DMS153 (cell line): ENCODE measurements around the gene ARFGEF3.
A peak's percentile ranks its signal among the peaks of the same experiment; 100 is the strongest.
"Not testable (repeated sequence)": the region's sequence is repeated elsewhere in the genome, so short reads cannot be mapped to it uniquely, and the experiment has no call there.

ENCODE experiments used
- DNase-seq: peaks from one replicate; lab custom pipeline; 2025; lab: John Stamatoyannopoulos, UW

ARFGEF3 gene

DNA sequence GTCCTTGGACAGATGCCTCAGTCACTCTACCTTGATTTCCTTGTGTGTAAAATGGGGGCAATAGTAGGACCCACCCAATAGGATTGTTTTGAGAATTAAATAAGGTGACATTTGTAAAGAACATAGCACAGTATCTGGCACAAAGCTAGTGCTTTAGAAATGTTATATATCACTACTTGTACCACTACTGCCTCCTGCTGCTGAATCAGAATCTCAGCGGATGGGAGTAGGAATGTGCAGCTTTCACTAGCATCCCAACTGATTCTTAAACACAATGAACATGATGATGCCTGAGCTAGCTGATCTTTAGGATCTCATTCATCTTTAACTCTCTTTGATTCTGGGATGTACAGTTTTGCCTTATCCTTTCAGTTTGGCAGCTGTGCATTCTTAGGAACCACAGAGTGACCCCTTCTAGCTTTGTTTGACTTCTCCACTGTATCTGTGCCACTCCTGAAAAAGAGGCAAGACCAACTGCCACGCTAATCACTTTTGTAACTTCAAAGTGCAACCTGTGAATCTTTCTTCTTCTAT lies 49.4 kb downstream of the ARFGEF3 start:
- no peak for DNase-seq

DNA sequence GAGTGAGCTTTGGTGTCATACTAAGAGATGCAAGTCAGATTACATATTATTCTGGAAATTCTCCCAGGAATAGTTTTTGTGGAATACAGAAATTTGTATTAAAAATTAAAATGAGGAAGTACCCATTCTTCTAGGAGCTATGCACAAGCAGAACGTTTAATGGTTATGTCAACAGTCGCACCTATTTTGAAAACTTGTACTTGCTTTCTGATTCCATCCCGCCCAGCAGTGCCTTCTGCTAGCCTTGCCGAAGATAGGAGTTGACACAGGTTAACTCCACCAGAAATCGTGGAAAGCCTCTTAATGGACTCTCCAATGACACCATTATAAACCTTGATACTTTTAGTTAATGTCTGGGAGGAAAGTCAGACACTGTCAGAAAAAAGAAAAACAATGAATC lies 49.9 kb downstream of the ARFGEF3 start:
- DNase-seq, result no peak

GRCh38 chr6:138212530-138212929 lies 50.8 kb downstream of the ARFGEF3 start:
- not testable (repeated sequence) for DNase-seq

DNA sequence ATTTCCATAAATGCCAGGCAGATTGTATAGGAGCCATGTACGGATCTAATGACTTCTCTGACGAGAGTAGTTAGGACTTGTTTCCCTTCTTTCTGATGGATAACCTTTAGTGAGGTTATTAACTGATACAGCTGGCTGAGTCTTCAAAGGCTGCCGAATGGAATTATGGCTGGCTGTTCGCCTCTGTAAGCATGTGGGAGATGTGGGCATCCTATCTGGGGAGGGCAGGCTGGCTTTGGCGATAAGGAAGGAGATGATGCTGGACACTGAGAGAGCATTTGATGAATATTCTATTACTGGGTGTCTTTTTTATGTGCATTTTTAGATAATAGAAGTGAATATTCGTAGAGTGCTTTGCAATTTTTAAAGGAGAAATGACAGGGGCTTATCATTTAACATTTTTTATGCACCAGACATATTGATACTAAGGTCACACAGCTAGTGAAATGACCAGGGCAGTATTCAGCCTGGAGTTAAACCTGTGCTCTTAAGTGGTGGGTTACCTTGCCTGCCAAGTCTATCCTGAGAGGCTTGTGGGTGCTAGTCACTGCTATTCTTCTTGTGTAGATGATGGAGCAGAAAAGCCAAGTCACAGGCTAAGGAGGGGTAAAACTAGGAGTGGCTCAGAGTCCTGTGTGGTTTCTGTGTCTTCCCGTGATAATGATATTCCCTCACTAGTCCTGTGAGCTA lies 53.5 kb downstream of the ARFGEF3 start:
- no peak for DNase-seq

DNA sequence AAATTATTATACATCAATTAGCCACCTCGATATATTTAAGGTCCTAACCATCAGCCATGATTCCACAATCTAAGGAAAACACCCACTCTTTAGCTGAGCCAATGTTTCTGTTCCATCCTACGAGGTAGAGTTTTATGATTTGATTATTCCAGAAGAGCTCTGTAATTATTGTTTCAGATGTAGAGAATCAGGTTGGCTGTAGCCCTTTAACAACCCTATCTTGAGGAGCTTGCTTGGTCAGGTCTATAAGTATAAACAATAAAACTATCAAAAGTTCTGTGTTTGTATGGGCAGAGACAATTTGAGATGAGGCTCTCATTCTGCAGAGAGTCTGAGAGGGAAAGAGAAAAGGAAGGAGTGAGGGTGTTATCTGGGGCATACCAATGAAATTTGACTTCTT lies 56.7 kb downstream of the ARFGEF3 start, which contains the start of gene PBOV1:
PBOV1 (minus strand) TSS at position 43 of the 400 bp plus-strand sequence. CDS start 96 bp downstream, outside the sequence.
- no peak for DNase-seq

DNA sequence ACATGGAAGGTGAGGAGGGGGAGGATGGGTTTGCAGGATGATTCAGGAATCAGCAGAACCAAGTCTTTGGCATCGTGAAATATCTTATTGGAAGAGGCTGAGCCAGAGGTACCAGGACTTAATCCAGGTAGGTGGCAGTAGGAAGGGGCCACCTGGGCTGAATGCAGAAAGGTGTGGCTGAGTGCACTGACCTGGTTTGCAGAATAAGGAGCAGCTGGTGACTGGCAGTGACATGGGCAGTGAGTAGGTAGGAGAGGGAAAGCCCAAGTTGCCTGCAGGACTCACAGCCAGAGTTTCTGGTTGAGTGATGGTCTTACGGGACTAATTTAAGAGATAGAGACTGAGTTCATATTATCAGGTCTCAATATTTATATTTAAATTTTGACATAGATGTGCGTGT lies 57.7 kb downstream of the ARFGEF3 start:
- DNase-seq, result no peak

- DNase-seq, result no peak
Observed at GRCh38 chr6:138219901-138220300, 58.2 kb downstream of the ARFGEF3 start.

- DNase-seq, result peak; percentile 35
Observed at GRCh38 chr6:138222901-138223546, 61.3 kb downstream of the ARFGEF3 start.

DNA sequence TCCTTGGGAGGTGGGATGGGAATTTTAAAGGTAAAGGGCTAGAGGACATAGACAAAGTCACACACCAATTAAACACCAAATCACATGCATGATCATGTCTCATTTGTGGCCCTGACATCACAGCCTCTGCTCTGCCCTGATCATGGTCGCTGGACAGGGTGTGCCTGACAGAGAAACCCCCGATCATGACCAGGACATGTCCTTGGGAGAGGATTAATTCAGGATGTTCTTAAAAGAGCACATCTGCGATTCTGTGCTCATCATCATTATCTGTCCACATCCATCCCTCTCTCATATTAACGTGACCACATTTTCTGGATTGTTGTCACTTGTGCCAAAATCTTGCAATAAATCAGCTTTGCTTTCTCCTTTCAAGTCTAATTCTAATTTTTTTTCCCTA lies 64.2 kb downstream of the ARFGEF3 start:
- DNase-seq, result no peak

- no peak for DNase-seq
Observed at GRCh38 chr6:138226700-138227315, 65.1 kb downstream of the ARFGEF3 start.

DNA sequence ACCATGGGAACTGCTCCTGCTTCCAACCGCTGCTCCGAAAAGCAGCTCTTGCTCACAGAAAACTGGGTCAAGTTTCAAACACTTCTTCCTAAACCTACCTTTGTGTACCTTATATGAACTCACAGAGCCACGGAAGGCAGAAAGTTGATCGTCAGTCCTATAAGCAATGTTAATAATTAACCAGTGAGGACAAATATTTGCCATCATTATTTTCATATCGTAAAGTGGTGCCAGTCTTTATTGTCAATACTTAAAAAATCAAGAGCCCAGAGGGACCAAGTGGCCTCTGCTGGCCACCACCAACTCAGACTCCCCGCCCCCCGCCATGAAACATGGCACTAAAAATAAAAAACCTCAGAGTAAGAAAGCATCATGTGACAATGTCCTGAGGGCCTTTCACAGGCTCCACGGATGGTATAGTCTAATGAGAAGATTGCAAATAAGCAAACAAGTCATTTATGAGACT lies 65.6 kb downstream of the ARFGEF3 start:
- DNase-seq, result peak; percentile 92

- no peak for DNase-seq
Observed at GRCh38 chr6:138229072-138229471, 67.3 kb downstream of the ARFGEF3 start.

DNA sequence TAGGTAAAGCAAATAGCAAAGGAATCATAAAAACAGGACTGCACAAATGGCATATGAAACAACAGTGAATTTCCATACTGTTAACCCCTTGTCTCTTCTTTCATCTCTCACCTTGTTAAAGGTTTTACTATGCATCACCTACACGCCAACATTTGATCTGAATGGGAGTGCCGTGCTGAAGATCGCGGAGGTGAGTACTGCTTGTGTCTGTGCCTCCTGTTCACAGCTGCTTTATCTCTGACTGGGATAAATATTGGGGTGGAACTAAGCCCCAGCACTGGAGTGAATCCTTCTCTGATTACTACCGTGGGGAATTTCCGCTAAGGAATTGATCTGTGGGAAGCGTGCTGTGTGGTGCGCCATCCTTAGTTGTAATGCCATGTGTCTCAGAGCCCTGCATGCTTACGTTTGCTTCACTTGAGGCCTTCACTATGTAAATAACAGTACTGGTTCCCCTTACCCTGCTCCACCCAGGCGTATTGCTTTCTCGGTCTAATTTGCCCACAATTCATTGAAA lies 68.0 kb downstream of the ARFGEF3 start:
- DNase-seq, result no peak

DNA sequence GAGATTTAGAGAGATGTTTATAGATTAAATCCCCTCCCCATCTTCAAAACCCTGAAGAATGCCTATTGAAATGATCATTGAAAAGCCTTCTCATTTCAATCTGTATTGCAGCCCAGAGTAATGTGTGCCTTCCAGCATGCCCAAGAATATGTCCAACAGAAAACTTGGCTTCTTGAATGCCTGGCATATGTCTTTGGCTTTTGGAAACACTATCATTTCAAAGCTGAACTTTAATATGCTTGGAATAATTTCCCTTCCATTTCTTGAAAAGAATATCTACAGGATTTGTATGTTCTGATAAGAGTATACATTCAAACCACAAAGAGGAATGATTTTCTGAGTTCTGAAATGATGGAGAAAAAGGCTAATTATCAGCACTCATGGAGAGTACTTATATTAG lies 68.5 kb downstream of the ARFGEF3 start:
- no peak for DNase-seq

- no peak for DNase-seq
Observed at GRCh38 chr6:138230759-138231380, 69.1 kb downstream of the ARFGEF3 start.

GRCh38 chr6:138231381-138231886 lies 69.7 kb downstream of the ARFGEF3 start:
- peak; percentile 96 for DNase-seq

GRCh38 chr6:138234363-138234762 lies 72.6 kb downstream of the ARFGEF3 start:
- no peak for DNase-seq

GRCh38 chr6:138235205-138235604 lies 73.5 kb downstream of the ARFGEF3 start:
- DNase-seq, result peak; percentile 27

DNA sequence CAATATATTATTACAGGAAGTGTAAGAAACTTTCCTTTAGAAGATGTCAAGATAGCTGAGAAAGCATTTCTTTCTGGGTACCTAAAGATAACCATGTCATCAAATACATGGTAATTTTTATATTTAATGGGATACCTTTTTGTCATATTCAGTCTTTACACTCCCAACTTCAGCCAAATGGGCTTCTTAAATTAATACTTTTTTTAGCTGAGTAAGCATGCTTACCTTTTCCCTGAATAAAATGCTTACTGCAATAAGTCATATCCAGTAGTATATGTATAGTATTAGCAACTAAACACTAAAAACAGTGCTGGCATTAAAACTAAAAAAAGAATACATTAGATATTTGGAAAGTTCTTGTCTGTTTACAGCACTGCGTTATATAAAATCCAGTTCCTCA lies 74.0 kb downstream of the ARFGEF3 start:
- DNase-seq, result no peak

- no peak for DNase-seq
Observed at GRCh38 chr6:138237463-138237862, 75.7 kb downstream of the ARFGEF3 start.

GRCh38 chr6:138238368-138238767 lies 76.6 kb downstream of the ARFGEF3 start:
- DNase-seq, result no peak

DNA sequence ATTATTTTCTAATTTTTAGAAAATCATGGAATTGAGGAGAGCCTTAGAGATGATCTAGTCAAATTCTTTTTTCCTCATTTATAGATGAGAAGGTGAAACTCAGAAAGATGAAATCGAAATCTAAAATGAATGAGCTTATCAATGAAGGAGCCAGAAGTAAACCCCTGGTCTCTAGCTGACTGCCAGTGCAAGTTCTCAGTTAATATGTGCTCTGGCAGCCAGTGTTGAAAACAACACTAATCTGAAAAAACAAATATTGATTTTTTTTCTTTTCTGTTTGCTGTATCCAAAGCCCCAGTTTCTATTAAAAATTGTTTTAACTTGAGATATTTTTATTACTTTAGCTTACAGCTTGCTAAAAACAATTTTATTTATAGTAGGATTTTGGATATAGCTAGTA lies 78.0 kb downstream of the ARFGEF3 start:
- DNase-seq, result no peak
